Lung (tissue), 12 donors: ENCODE measurements around the gene MELK. TPM values are rescaled to one million over a fixed set of nuclear protein-coding genes. Genes with fewer than 3 reads are reported as not detected.

ENCODE experiments used
- ATAC-seq: fragments of 200-7000 bp; cut with Tn5 transposase; one replicate; pipeline ENCODE4 v1.9.1; 2020; ENCODE audit warnings: moderate number of reproducible peaks; ENCODE audit not compliant: insufficient read depth, low FRiP score
- DNase-seq, 3 donors: peaks; one replicate each; pipeline ENCODE4 v3.0.0-alpha.2; 2013 to 2017
- H3K27ac ChIP-seq, 2 donors: one replicate each; pipeline ENCODE4 v1.5.1; 2013; ENCODE audit warnings: mild to moderate bottlenecking in 2 of 2, moderate library complexity in 2 of 2, control low read depth in 1 of 2, inconsistent platforms in 1 of 2, low read depth in 1 of 2, low read length in 1 of 2
- H3K27me3 ChIP-seq, 3 donors: one replicate each; pipeline ENCODE4 v1.5.1; 2013; ENCODE audit warnings: low read length in 2 of 3; ENCODE audit not compliant: control insufficient read depth in 3 of 3, insufficient read depth in 3 of 3
- H3K36me3 ChIP-seq, 4 donors: one replicate each; pipeline ENCODE4 v1.5.1; 2013; ENCODE audit warnings: low read length in 4 of 4, mild to moderate bottlenecking in 1 of 4, moderate library complexity in 1 of 4; ENCODE audit not compliant: control insufficient read depth in 4 of 4, insufficient read depth in 4 of 4
- H3K4me1 ChIP-seq, 5 donors: one replicate each; pipeline ENCODE4 v1.5.1; 2013; ENCODE audit warnings: low read length in 5 of 5, mild to moderate bottlenecking in 2 of 5, moderate library complexity in 1 of 5; ENCODE audit not compliant: control insufficient read depth in 5 of 5, insufficient read depth in 5 of 5
- H3K4me3 ChIP-seq: one replicate; pipeline ENCODE4 v1.5.1; 2013; ENCODE audit warnings: mild to moderate bottlenecking, control low read depth, moderate library complexity
- H3K9ac ChIP-seq, 2 donors: one replicate each; pipeline ENCODE4 v1.5.1; 2013; ENCODE audit warnings: low read length in 2 of 2, control low read depth in 1 of 2; ENCODE audit not compliant: insufficient read depth in 1 of 2
- H3K9me3 ChIP-seq, 4 donors: one replicate each; pipeline ENCODE4 v1.5.1; 2013; ENCODE audit warnings: low read length in 3 of 4, mild to moderate bottlenecking in 1 of 4, moderate library complexity in 1 of 4; ENCODE audit not compliant: control insufficient read depth in 4 of 4, insufficient read depth in 3 of 4
- CTCF ChIP-seq: IDR thresholded peaks from 2 replicates; pipeline ENCODE4 v1.5.1; 2012; ENCODE audit warnings: mild to moderate bottlenecking; ENCODE audit errors: control extremely low read depth, extremely low read depth
- WGBS, 2 donors: extraction: QIAGEN DNeasy Blood & Tissue Kit; methylation state at CpG; one replicate each; pipeline ENCODE4 v1.1.7; 2013; 5-methylcytosine and 5-hydroxymethylcytosine counted together
- polyA plus RNA-seq, 2 donors: library from polyadenylated mRNA; stranded (reverse); fragments of 200-250 nt; gene quantifications; one replicate each; pipeline ENCODE4 v1.2.1, GENCODE V29; 2013
- total RNA-seq, 2 donors: library from RNA; depleted of rRNA in 1 of 2; stranded (reverse); fragments of >200 nt in 1 of 2; gene quantifications; one replicate each; pipeline ENCODE4 v1.2.1, GENCODE V29; 2014 to 2021
- donor health status: control.
- donor health status: control.
- donor health status: Bipolar disorder and iron deficiency.
- donor health status: healthy.
- donor health status: DM: yes; HTN: yes; CAD: no.

Gene MELK
- total and polyA plus RNA-seq, 4 donors: 0.88 to 3.5 (median 1.5) TPM

GRCh38 chr9:36575411-36575882 is 2.8 kb downstream of the MELK start:
- no peak for DNase-seq
- H3K9ac ChIP-seq: peak overlapping the region; percentile 26 to 38
- no peaks in the 10 kb centered on the region for H3K9me3 ChIP-seq
- H3K4me3 ChIP-seq: no peak overlapping the region
- 76 to 77% methylated on average over 2 of the region's 2 CpGs for WGBS, 2 donors
- ATAC-seq: no peak
- no peak overlapping the region for H3K27ac ChIP-seq
- peaks cover 0 to 11% (median 0%) of the 10 kb centered on the region in 5 donors for H3K4me1 ChIP-seq
- TF ChIP-seq CTCF: no peak
- no peaks in the 10 kb centered on the region for H3K27me3 ChIP-seq
- no peaks in the 10 kb centered on the region for H3K36me3 ChIP-seq

DNA sequence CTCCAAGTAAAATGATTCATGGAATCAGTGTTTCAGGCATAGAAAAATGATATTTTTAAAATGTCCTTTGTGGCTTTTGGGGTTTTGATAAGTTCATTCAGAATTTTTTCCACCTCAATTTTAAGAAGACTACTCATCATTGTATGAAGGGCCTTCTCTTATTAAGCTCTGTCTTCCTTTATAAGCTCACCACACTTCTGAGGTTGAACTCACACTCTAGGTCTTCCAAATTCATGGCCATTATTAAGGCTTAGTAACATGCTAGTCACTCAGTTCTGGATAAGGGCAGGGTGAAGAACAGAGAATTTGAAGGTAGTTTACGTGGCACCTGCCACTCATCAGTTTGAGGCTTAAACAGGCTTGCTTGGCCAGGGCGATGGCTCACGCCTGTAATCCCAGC is 4.2 kb downstream of the MELK start:
- Histone ChIP-seq H3K27me3 (no peaks in the 10 kb centered on the region), H3K36me3 (no peaks in the 10 kb centered on the region), H3K9ac (no peak overlapping the region), H3K27ac (no peak overlapping the region), H3K4me3 (no peak overlapping the region), H3K4me1 (peaks cover 0 to 11% (median 0%) of the 10 kb centered on the region in 5 donors), H3K9me3 (no peaks in the 10 kb centered on the region)
- ATAC-seq (no peak), DNase-seq (no peak)
- WGBS, 2 donors: 91 to 95% methylated on average over 3 of the region's 3 CpGs
- TF ChIP-seq CTCF: no peak

- WGBS, 2 donors: 96 to 97% methylated on average over 7 of the region's 7 CpGs
- Histone ChIP-seq H3K9me3 (no peaks in the 10 kb centered on the region), H3K27ac (no peak overlapping the region), H3K36me3 (peaks cover 0 to 4% (median 0%) of the 10 kb centered on the region in 4 donors), H3K4me1 (no peaks in the 10 kb centered on the region), H3K4me3 (no peak overlapping the region), H3K27me3 (no peaks in the 10 kb centered on the region), H3K9ac (no peak overlapping the region)
- no peak for TF ChIP-seq CTCF
- ATAC-seq (no peak), DNase-seq (no peak)
Measured at GRCh38 chr9:36584620-36585460, 12.1 kb downstream of the MELK start.
